Gastrocnemius medialis (tissue), 4 donors: ENCODE data around the gene NUBP1.

Experiments used
- CTCF ChIP-seq, 5 experiments: fragments of 450-650 bp in 3 of 5; fragments of 200-600 bp in 2 of 5; sonication (generic) in 2 of 5; IDR thresholded peaks in 4 of 5; conservative IDR thresholded peaks in 1 of 5; 1 replicate in 4 of 5; 2 replicates in 1 of 5; pipeline ENCODE4 v1.5.1; 2016 to 2019; ENCODE audit warnings: antibody characterized with exemption in 5 of 5, mild to moderate bottlenecking in 3 of 5, moderate library complexity in 3 of 5
- POLR2A ChIP-seq, 2 donors: fragments of 450-650 bp; IDR thresholded peaks; one replicate each; pipeline ENCODE4 v1.6.1; 2017; ENCODE audit warnings: antibody characterized with exemption in 2 of 2, mild to moderate bottlenecking in 2 of 2, moderate library complexity in 2 of 2

- TF ChIP-seq CTCF (IDR thresholded peaks at IDR 0.05 in 4 of 5, conservative IDR thresholded peaks at IDR 0.05 in 1 of 5) (no peak), POLR2A (IDR thresholded peaks at IDR 0.05) (no peak)
Measured at GRCh38 chr16:10752843-10753523, 9.3 kb downstream of the NUBP1 start.
